ENCODE results near the gene MGAT5. TPM values are rescaled to one million over a fixed set of nuclear protein-coding genes. Genes with fewer than 3 reads are reported as not detected.

MGAT5 gene
- polyA plus RNA-seq, 3 donors, result 51.2 to 54.0 (median 53.7) TPM

GRCh38 chr2:134231301-134231964 lies 22.4 kb upstream of the MGAT5 start:
- DNase-seq (ENCODE audit: low read depth in 3 of 3, low spot score in 2 of 3), result no peak

GRCh38 chr2:134231965-134232340 lies 21.9 kb upstream of the MGAT5 start:
- no peak for DNase-seq (ENCODE audit: low read depth in 3 of 3, low spot score in 2 of 3)

- DNase-seq (ENCODE audit: low read depth in 3 of 3, low spot score in 2 of 3), result no peak
Observed at GRCh38 chr2:134232461-134232860, 21.4 kb upstream of the MGAT5 start.

GRCh38 chr2:134232868-134233727 lies 20.8 kb upstream of the MGAT5 start:
- DNase-seq (ENCODE audit: low read depth in 3 of 3, low spot score in 2 of 3), result no peak

- no peak for DNase-seq (ENCODE audit: low read depth in 3 of 3, low spot score in 2 of 3)
Observed at GRCh38 chr2:134233728-134234136, 20.1 kb upstream of the MGAT5 start.

GRCh38 chr2:134234535-134234934 lies 19.3 kb upstream of the MGAT5 start:
- no peak for DNase-seq (ENCODE audit: low read depth in 3 of 3, low spot score in 2 of 3)

GRCh38 chr2:134235510-134236144 lies 18.2 kb upstream of the MGAT5 start:
- DNase-seq (ENCODE audit: low read depth in 3 of 3, low spot score in 2 of 3), result no peak

- DNase-seq (ENCODE audit: low read depth in 3 of 3, low spot score in 2 of 3), result no peak
Observed at GRCh38 chr2:134238371-134238770, 15.5 kb upstream of the MGAT5 start.

- DNase-seq (ENCODE audit: low read depth in 3 of 3, low spot score in 2 of 3), result no peak
Observed at GRCh38 chr2:134240061-134240460, 13.8 kb upstream of the MGAT5 start.

GRCh38 chr2:134241911-134242310 lies 12.0 kb upstream of the MGAT5 start:
- no peak for DNase-seq (ENCODE audit: low read depth in 3 of 3, low spot score in 2 of 3)

- no peak for DNase-seq (ENCODE audit: low read depth in 3 of 3, low spot score in 2 of 3)
Observed at GRCh38 chr2:134243244-134243643, 10.6 kb upstream of the MGAT5 start.

GRCh38 chr2:134244086-134244485 lies 9.8 kb upstream of the MGAT5 start:
- DNase-seq (ENCODE audit: low read depth in 3 of 3, low spot score in 2 of 3), result no peak

GRCh38 chr2:134244587-134244986 lies 9.3 kb upstream of the MGAT5 start:
- no peak for DNase-seq (ENCODE audit: low read depth in 3 of 3, low spot score in 2 of 3)

- peak in 2 of 3 donors; percentile 39 to 43 for DNase-seq (ENCODE audit: low read depth in 3 of 3, low spot score in 2 of 3)
Observed at GRCh38 chr2:134245340-134245984, 8.4 kb upstream of the MGAT5 start.

- DNase-seq (ENCODE audit: low read depth in 3 of 3, low spot score in 2 of 3), result no peak
Observed at GRCh38 chr2:134246154-134246874, 7.6 kb upstream of the MGAT5 start.

- no peak for DNase-seq (ENCODE audit: low read depth in 3 of 3, low spot score in 2 of 3)
Observed at GRCh38 chr2:134247679-134248078, 6.2 kb upstream of the MGAT5 start.

GRCh38 chr2:134248913-134249312 lies 5.0 kb upstream of the MGAT5 start:
- no peak for DNase-seq (ENCODE audit: low read depth in 3 of 3, low spot score in 2 of 3)

GRCh38 chr2:134249755-134250154 lies 4.1 kb upstream of the MGAT5 start:
- DNase-seq (ENCODE audit: low read depth in 3 of 3, low spot score in 2 of 3), result no peak

- no peak for DNase-seq (ENCODE audit: low read depth in 3 of 3, low spot score in 2 of 3)
Observed at GRCh38 chr2:134250840-134251461, 2.9 kb upstream of the MGAT5 start.
